ENCODE results near the gene THEM4.

THEM4 gene

DNA sequence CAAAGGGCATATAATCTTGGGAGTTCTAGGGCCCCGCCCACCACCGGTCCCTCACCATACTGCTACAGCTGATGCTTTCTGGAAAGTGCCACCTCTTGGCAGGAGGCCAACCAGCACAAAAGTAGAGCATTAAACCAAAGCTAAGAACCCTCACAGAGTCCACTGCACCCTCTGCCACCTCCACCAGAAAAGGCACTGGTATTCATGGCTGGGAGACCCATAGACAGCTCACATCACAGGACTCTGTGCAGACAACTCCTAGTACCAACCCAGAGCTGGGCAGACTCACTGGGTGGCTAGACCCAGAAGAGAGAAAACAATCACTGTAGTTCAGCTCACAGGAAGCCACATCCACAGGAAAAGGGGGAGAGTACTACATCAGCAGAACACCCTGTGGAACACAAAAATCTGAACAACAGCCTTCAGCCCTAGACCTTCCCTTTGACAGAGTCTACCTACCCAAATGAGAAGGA lies 10.8 kb downstream of the THEM4 start:
- no peak for DNase-seq (ENCODE audit: low read depth)
- TF ChIP-seq, protein P1, sequence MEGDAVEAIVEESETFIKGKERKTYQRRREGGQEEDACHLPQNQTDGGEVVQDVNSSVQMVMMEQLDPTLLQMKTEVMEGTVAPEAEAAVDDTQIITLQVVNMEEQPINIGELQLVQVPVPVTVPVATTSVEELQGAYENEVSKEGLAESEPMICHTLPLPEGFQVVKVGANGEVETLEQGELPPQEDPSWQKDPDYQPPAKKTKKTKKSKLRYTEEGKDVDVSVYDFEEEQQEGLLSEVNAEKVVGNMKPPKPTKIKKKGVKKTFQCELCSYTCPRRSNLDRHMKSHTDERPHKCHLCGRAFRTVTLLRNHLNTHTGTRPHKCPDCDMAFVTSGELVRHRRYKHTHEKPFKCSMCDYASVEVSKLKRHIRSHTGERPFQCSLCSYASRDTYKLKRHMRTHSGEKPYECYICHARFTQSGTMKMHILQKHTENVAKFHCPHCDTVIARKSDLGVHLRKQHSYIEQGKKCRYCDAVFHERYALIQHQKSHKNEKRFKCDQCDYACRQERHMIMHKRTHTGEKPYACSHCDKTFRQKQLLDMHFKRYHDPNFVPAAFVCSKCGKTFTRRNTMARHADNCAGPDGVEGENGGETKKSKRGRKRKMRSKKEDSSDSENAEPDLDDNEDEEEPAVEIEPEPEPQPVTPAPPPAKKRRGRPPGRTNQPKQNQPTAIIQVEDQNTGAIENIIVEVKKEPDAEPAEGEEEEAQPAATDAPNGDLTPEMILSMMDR (IDR thresholded peaks at IDR 0.05; ENCODE audit: low read depth, low read length), result no peak
- no peak overlapping the region for H3K4me3 ChIP-seq (ENCODE audit: low read depth, low read length)

DNA sequence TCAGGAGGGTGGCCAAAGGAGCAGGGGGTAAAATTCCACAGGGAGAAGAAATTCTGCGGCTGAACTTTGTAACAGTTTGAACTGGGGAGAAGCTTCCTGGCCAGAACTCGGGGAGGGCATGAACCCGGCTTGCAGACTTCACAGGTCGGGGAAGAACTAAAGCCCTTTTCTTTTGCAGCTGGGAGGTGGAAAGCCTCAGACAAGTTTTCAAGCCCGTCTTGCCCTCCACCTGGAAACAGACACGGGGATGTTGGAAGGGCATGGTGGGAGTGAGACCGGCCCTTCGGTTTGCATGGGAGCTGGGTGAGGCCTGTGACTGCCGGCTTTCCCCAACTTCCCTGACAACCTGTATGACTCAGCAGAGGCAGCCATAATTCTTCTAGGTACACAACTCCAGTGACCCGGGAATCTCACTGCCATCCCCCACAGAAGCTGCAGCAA lies 11.3 kb downstream of the THEM4 start:
- TF ChIP-seq, protein P1 (IDR thresholded peaks at IDR 0.05; ENCODE audit: low read depth, low read length), result no peak
- TF ChIP-seq, protein P2, sequence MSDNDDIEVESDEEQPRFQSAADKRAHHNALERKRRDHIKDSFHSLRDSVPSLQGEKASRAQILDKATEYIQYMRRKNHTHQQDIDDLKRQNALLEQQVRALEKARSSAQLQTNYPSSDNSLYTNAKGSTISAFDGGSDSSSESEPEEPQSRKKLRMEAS (IDR thresholded peaks at IDR 0.05; ENCODE audit: low read depth, low read length), result no peak
- no peak for TF ChIP-seq POLR2A (IDR thresholded peaks at IDR 0.05; ENCODE audit: extremely low read depth, insufficient read length)
- TF ChIP-seq MYC (IDR thresholded peaks at IDR 0.05; ENCODE audit: low read depth, low read length), result no peak
- no peak overlapping the region for H3K4me3 ChIP-seq (ENCODE audit: low read depth, low read length)
- no peak for DNase-seq (ENCODE audit: low read depth)

DNA sequence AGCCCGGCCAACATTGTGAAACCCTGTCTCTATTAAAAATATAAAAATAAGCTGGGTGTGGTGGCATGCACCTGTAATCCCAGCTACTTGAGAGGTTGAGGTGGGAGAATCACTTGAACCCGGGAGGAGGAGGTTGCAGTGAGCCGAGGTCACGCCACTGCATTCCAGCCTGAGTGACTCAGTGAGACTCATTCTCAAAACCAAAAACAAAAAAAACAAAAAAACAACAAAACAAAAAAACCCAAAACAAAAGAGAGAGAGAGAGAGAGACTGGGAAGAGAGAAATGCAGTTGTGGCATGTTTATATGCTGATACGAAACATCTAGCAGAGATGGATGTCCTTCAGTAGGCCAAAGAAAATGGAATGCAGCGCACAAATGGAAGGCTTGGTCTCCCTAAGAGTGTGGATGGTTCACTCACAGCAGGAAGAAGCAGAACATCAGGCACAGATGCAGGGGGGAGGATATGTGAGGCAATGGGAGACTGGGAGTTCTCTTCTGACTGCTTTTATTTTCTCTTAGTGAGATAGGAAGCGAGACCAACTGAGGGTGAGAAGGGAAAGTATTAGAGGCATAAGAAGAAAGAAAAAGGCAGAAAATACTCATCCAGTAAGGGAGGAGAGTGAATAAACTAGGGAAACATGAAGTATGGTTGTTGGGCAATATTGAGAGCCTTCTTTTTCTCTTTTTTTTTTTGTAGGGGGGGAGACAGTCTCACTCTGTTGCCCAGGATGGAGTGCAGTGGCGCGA lies 16.0 kb downstream of the THEM4 start:
- no peak for DNase-seq (ENCODE audit: low read depth)
- TF ChIP-seq MYC (IDR thresholded peaks at IDR 0.05; ENCODE audit: low read depth, low read length), result no peak
- TF ChIP-seq, protein P2 (IDR thresholded peaks at IDR 0.05; ENCODE audit: low read depth, low read length), result no peak
- TF ChIP-seq POLR2A (IDR thresholded peaks at IDR 0.05; ENCODE audit: extremely low read depth, insufficient read length), result no peak
- TF ChIP-seq, protein P1 (IDR thresholded peaks at IDR 0.05; ENCODE audit: low read depth, low read length), result no peak

DNA sequence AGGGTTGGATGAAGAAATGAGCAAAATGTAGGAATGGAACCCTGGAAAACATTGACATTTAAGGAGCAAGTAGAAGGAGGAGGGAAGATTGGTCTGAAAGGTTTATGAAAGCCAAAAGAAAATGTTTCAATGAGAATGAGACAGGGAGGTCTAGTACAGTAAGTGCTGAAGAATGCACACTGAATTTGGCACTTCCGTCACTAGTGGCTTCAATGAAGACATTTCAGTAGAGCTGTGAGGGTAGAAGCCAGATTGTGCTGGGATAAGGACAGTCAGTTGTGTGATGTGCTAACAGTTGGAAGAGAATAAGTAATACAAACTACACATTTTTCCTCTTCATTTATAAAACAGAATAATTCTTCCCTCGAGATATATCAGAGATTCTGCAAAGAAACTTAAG lies 17.1 kb downstream of the THEM4 start:
- TF ChIP-seq MYC (IDR thresholded peaks at IDR 0.05; ENCODE audit: low read depth, low read length), result no peak
- TF ChIP-seq, protein P1 (IDR thresholded peaks at IDR 0.05; ENCODE audit: low read depth, low read length), result no peak
- TF ChIP-seq, protein P2 (IDR thresholded peaks at IDR 0.05; ENCODE audit: low read depth, low read length), result no peak
- no peak for TF ChIP-seq POLR2A (IDR thresholded peaks at IDR 0.05; ENCODE audit: extremely low read depth, insufficient read length)
- H3K4me3 ChIP-seq (ENCODE audit: low read depth, low read length), result no peak overlapping the region
- no peak for DNase-seq (ENCODE audit: low read depth)

More for the DNA sequence above, 16.0 kb downstream of the THEM4 start:
- no peak overlapping the region for H3K4me3 ChIP-seq (ENCODE audit: low read depth, low read length)

DNA sequence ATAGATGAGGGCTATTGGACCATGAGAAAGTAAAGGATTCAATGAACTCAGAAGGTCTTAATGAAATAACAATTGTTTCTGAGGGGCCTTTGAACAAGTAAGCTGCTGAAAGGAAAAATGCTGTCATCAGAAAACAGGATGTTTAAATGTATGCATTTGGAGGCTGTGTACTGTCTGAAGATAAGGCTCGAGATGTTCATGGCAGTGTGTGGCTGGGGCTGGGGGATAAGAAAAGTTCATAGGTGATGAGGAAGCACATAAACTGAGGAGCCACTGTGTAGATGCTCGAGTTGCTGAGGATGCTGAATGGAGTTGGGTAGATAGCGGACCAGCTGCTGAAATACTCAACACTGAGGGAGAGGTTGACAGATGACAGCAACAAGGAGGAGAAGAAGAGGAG lies 17.8 kb downstream of the THEM4 start:
- H3K4me3 ChIP-seq (ENCODE audit: low read depth, low read length), result no peak overlapping the region
- TF ChIP-seq, protein P1 (IDR thresholded peaks at IDR 0.05; ENCODE audit: low read depth, low read length), result no peak
- TF ChIP-seq, protein P2 (IDR thresholded peaks at IDR 0.05; ENCODE audit: low read depth, low read length), result no peak
- TF ChIP-seq MYC (IDR thresholded peaks at IDR 0.05; ENCODE audit: low read depth, low read length), result no peak
- no peak for TF ChIP-seq POLR2A (IDR thresholded peaks at IDR 0.05; ENCODE audit: extremely low read depth, insufficient read length)
- no peak for DNase-seq (ENCODE audit: low read depth)
